Neuron (in vitro differentiated cells): ENCODE measurements around the gene HOXA3.

ENCODE experiments used
- H2AFZ ChIP-seq: one replicate; pipeline ENCODE4 v1.6.1; 2013; ENCODE audit warnings: low read depth, mild to moderate bottlenecking, inconsistent platforms, low read length, moderate library complexity
- H3K27me3 ChIP-seq: one replicate; pipeline ENCODE4 v1.6.1; 2013; ENCODE audit warnings: low read length; ENCODE audit not compliant: insufficient read depth
- H3K36me3 ChIP-seq: one replicate; pipeline ENCODE4 v1.6.1; 2013; ENCODE audit warnings: low read length; ENCODE audit not compliant: insufficient read depth
- H3K4me1 ChIP-seq: one replicate; pipeline ENCODE4 v1.6.1; 2013; ENCODE audit warnings: low read length; ENCODE audit not compliant: insufficient read depth
- H3K4me3 ChIP-seq: 2 replicates; pipeline ENCODE4 v1.5.1; 2013; ENCODE audit warnings: mild to moderate bottlenecking, low read length, moderate library complexity
- H3K9me3 ChIP-seq: one replicate; pipeline ENCODE4 v1.6.1; 2013; ENCODE audit warnings: low read length

The HOXA3 gene

GRCh38 chr7:27177795-27178320 lies 25.5 kb upstream of the HOXA3 start:
- Histone ChIP-seq H3K9me3 (peaks cover 5% of the 10 kb centered on the region), H3K27me3 (peaks cover 98% of the 10 kb centered on the region), H3K4me1 (peaks cover 6% of the 10 kb centered on the region), H3K4me3 (no peak overlapping the region), H2AFZ (no peak overlapping the region), H3K36me3 (no peaks in the 10 kb centered on the region)

GRCh38 chr7:27176962-27177794 lies 24.8 kb upstream of the HOXA3 start:
- H3K27me3 ChIP-seq: peaks cover 98% of the 10 kb centered on the region
- peaks cover 6% of the 10 kb centered on the region for H3K4me1 ChIP-seq
- peaks cover 5% of the 10 kb centered on the region for H3K9me3 ChIP-seq
- H3K36me3 ChIP-seq: no peaks in the 10 kb centered on the region
- no peak overlapping the region for H2AFZ ChIP-seq
- H3K4me3 ChIP-seq: no peak overlapping the region

GRCh38 chr7:27176524-27176845 lies 24.1 kb upstream of the HOXA3 start:
- Histone ChIP-seq H3K9me3 (peaks cover 5% of the 10 kb centered on the region), H3K27me3 (peaks cover 99% of the 10 kb centered on the region), H3K36me3 (no peaks in the 10 kb centered on the region), H2AFZ (no peak overlapping the region), H3K4me3 (no peak overlapping the region), H3K4me1 (peaks cover 6% of the 10 kb centered on the region)

DNA sequence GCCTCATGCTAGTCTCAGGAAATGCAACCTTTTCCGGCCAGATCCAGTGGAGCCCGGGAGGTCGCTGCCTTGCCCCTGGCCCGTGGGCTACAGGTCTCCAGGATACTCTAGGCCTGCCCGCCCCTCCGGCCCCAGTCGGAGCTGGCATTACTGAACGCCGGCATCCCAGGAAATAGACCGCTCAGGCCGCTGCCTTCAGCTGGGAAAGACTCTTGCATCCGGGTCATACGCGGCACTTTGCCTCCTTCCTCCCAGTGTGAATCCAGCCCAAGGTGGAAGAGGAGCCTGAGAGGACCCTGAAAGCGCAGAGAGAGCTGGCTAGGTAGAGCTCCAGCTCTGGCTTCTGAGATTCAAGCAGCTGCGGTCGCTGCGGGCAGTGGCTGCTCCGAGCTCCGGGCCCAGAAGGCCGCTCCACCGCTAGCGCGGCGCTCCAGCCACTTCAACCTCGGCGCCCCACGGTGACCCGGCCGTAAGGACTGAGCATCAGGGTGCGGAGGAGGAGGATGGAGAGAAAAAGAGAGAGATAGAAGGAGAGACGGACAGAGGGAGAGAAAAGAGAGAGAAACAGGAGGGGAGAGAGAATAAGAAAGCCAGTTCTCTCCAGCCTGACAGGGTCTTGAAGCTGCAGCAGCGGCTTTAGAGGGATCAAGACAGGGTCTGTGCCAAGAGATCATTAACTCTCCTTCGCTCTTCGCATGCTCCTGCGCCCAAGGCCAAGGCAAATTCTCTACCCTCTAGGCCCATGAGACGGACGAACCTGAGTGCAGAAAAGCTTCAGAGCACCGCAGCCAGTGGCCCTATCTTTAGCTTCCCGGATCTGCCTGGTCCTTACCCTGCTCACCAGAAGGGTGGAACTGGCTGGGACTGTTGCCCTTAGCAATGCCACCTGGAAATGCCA lies 23.5 kb upstream of the HOXA3 start:
- Histone ChIP-seq H3K4me1 (peaks cover 6% of the 10 kb centered on the region), H3K36me3 (no peaks in the 10 kb centered on the region), H3K4me3 (no peak overlapping the region)

DNA sequence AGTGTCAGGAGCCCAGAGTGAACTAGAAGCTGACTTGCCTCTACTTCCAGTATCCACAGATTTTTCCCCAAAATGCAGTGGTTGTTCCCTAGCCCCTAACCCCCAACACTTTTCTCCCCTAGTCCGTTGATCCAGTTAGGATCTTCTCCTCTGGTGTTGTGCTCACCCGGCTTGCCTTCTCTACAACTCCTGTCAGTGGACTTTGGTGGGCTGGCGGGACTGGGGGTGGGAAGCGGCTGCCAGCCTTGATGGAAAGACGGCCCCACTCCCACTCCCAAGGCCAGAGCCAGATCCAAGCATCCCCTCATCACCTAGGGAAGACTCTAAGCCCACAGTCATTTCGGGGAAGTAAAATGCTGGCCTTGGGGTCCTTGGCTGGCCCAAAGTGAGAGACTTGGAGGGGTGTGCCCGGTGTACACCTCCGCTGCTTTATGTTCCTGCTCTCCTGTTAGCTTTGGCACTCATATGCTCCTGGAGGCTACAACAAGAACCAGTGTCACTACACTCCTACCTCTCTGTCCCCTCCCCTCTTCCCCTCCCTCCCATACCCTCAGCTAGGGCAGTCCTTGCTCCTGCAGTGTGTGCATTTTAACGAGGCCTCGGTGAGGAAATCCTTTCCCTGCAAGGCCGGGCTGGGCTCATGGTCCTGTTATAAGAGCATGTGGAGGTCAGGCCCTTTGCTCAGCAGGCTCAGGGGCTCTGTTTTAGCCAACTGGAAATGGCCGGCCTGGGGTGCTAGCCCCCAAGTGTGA lies 22.7 kb upstream of the HOXA3 start:
- peaks cover 6% of the 10 kb centered on the region for H3K4me1 ChIP-seq
- no peaks in the 10 kb centered on the region for H3K36me3 ChIP-seq
- H3K27me3 ChIP-seq: peaks cover 100% of the 10 kb centered on the region
- H3K4me3 ChIP-seq: no peak overlapping the region
- no peak overlapping the region for H2AFZ ChIP-seq
- peaks cover 5% of the 10 kb centered on the region for H3K9me3 ChIP-seq

More for the DNA sequence above, 23.5 kb upstream of the HOXA3 start:
- Histone ChIP-seq H3K27me3 (peaks cover 99% of the 10 kb centered on the region), H3K9me3 (peaks cover 5% of the 10 kb centered on the region), H2AFZ (no peak overlapping the region)

- Histone ChIP-seq H3K4me1 (peaks cover 3% of the 10 kb centered on the region), H3K9me3 (peaks cover 5% of the 10 kb centered on the region), H3K4me3 (no peak within 1 kb of the TSS), H3K36me3 (no peaks in the 10 kb centered on the region), H3K27me3 (peaks cover 99% of the 10 kb centered on the region), H2AFZ (peak within 1 kb of the TSS; percentile 80)
Measured at GRCh38 chr7:27173956-27174873, 21.8 kb upstream of the HOXA3 start, which contains the start of gene HOXA10. Gene HOXA10 (minus strand): TSS chr7:27174320. CDS start chr7:27174306, 14 bp downstream.

- Histone ChIP-seq H3K27me3 (peaks cover 99% of the 10 kb centered on the region), H3K9me3 (peaks cover 5% of the 10 kb centered on the region), H3K4me1 (peaks cover 3% of the 10 kb centered on the region), H3K4me3 (no peak overlapping the region), H2AFZ (peak overlapping the region; percentile 80), H3K36me3 (no peaks in the 10 kb centered on the region)
Measured at GRCh38 chr7:27173511-27173955, 21.1 kb upstream of the HOXA3 start.

GRCh38 chr7:27172823-27173510 lies 20.6 kb upstream of the HOXA3 start:
- no peaks in the 10 kb centered on the region for H3K36me3 ChIP-seq
- H3K27me3 ChIP-seq: peaks cover 99% of the 10 kb centered on the region
- no peak overlapping the region for H3K4me3 ChIP-seq
- peaks cover 3% of the 10 kb centered on the region for H3K4me1 ChIP-seq
- H3K9me3 ChIP-seq: peaks cover 5% of the 10 kb centered on the region
- peak overlapping the region; percentile 80 for H2AFZ ChIP-seq

DNA sequence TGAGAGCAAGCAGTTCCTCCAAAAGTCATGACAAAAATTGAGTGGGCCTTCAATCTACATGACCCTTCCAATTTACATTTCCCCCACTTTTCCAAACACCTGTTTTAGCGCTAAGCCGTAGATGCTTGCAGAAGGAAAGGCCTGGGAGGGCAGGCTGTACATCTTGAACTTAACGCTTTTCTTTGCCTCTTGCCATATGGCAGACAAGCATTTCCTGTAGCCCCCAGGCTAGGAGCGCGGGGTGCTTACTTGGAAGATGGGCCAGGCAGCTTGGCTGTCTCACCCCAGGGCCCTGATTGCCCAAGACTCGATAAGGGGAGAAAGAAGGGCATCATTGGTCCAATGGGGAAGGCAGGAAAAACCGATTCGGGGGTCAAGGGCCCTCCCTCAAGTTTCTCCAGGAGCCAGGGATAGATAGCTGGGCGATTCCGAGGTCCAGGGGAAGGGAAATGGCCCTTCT lies 20.0 kb upstream of the HOXA3 start:
- peaks cover 3% of the 10 kb centered on the region for H3K4me1 ChIP-seq
- peaks cover 5% of the 10 kb centered on the region for H3K9me3 ChIP-seq
- H3K36me3 ChIP-seq: no peaks in the 10 kb centered on the region
- H3K27me3 ChIP-seq: peaks cover 99% of the 10 kb centered on the region
- no peak overlapping the region for H2AFZ ChIP-seq
- no peak overlapping the region for H3K4me3 ChIP-seq

DNA sequence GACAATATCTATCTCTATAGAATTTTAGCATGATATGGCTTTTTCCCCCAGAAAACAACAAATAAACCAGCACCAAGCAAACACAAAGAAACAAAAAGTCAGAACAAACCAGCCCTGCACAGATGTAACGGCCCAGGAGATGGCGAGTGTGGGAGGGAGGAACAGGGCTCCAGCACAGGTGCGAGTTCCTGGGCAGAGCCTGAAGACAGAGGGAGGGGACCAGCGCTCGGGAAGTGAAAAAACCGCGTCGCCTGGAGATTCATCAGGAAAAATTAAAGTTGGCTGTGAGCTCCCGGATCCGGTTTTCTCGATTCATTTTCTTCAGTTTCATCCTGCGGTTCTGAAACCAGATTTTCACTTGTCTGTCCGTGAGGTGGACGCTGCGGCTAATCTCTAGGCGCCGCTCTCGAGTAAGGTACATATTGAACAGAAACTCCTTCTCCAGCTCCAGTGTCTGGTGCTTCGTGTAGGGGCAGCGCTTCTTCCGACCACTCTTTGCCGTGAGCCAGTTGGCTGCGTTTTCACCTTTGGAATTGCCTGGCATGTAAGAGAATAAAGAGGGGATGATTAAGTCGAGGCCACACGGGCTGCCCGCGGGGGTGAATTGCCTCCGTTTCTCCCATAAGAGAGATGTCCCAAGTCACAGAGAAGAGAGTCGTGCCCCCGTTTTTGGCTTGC lies 19.4 kb upstream of the HOXA3 start:
- Histone ChIP-seq H3K4me1 (peaks cover 3% of the 10 kb centered on the region), H3K36me3 (no peaks in the 10 kb centered on the region), H3K27me3 (peaks cover 99% of the 10 kb centered on the region), H3K4me3 (no peak overlapping the region), H2AFZ (no peak overlapping the region), H3K9me3 (peaks cover 5% of the 10 kb centered on the region)

- Histone ChIP-seq H3K4me3 (no peak overlapping the region), H3K36me3 (no peaks in the 10 kb centered on the region), H3K4me1 (peaks cover 3% of the 10 kb centered on the region), H3K27me3 (peaks cover 99% of the 10 kb centered on the region), H2AFZ (no peak overlapping the region), H3K9me3 (peaks cover 5% of the 10 kb centered on the region)
Measured at GRCh38 chr7:27171325-27171636, 18.9 kb upstream of the HOXA3 start.
